Lung microvascular endothelial cell (primary cell): ENCODE data around the gene PCDHA12. TPM values are rescaled to one million over a fixed set of nuclear protein-coding genes. Genes with fewer than 3 reads are reported as not detected.
A peak's percentile ranks its signal among the peaks of the same experiment; 100 is the strongest.
"Not testable (repeated sequence)": the region's sequence is repeated elsewhere in the genome, so short reads cannot be mapped to it uniquely, and the experiment has no call there.

Experiments used
- DNase-seq, 2 donors: peaks; one replicate each; pipeline versions ENCODE4 v3.0.0 to v3.0.0-alpha.2; 2010; ENCODE audit warnings: low read depth in 2 of 2
- total RNA-seq: library from RNA; depleted of rRNA; stranded (reverse); fragments of >200 nt; gene quantifications from 2 replicates; pipeline ENCODE4 v1.2.1, GENCODE V29; 2014

Gene PCDHA12
- total RNA-seq, 1 donor from 2014 or later, result under 0.01 TPM

- no peak for DNase-seq
These were observed 17.7 kb upstream of the PCDHA12 start for GRCh38 chr5:140857177-140857986.

GRCh38 chr5:140857987-140858240, 17.2 kb upstream of the PCDHA12 start:
- DNase-seq, result no peak

GRCh38 chr5:140862441-140863295, 12.4 kb upstream of the PCDHA12 start:
- no peak for DNase-seq

GRCh38 chr5:140868721-140869554, 6.2 kb upstream of the PCDHA12 start, which contains the start of gene PCDHA11:
PCDHA11 (plus strand) TSS chr5:140868957; CDS start chr5:140869104, 147 bp downstream.
- DNase-seq, result peak in 1 of 2 donors; percentile 13

GRCh38 chr5:140869555-140869886, 5.6 kb upstream of the PCDHA12 start:
- DNase-seq, result no peak

- no peak for DNase-seq
These were observed 4.6 kb upstream of the PCDHA12 start for GRCh38 chr5:140870221-140871201.

GRCh38 chr5:140876541-140877261, 1.6 kb downstream of the PCDHA12 start:
- DNase-seq, result not testable (repeated sequence)

GRCh38 chr5:140877262-140877581, 2.1 kb downstream of the PCDHA12 start:
- DNase-seq, result no peak

GRCh38 chr5:140881889-140882590, 6.9 kb downstream of the PCDHA12 start, which contains the start of gene PCDHA13:
PCDHA13 (plus strand) TSS chr5:140882124; CDS start chr5:140882269, 145 bp downstream.
- peak in 1 of 2 donors; percentile 8 for DNase-seq

- no peak for DNase-seq
These were observed 7.4 kb downstream of the PCDHA12 start for GRCh38 chr5:140882591-140882899.

- DNase-seq, result no peak
These were observed 8.3 kb downstream of the PCDHA12 start for GRCh38 chr5:140883373-140883772.

- no peak for DNase-seq
These were observed 9.0 kb downstream of the PCDHA12 start for GRCh38 chr5:140883927-140884697.

GRCh38 chr5:140916325-140916724, 41.2 kb downstream of the PCDHA12 start:
- no peak for DNase-seq

- DNase-seq, result no peak
These were observed 48.5 kb downstream of the PCDHA12 start for GRCh38 chr5:140923601-140924000.

- no peak for DNase-seq
These were observed 50.8 kb downstream of the PCDHA12 start, which contains the start of gene PCDHAC1 for GRCh38 chr5:140925806-140926442. PCDHAC1 (plus strand) TSS chr5:140926299; CDS start chr5:140926893, 594 bp downstream.

- peak; percentile 57 to 75 for DNase-seq
These were observed 51.5 kb downstream of the PCDHA12 start for GRCh38 chr5:140926443-140927227.

GRCh38 chr5:140927228-140927573, 52.1 kb downstream of the PCDHA12 start:
- no peak for DNase-seq
